Activated naive CD8-positive, alpha-beta T cell treated with anti-CD3 and anti-CD28 coated beads, Interleukin-2, amount 10 ng/mL, durations not matched to agents 7 days and 5 days (primary cell): Measurements from ENCODE around the gene PARD3. TPM values are rescaled to one million over a fixed set of nuclear protein-coding genes. Genes with fewer than 3 reads are reported as not detected.

ENCODE experiments used
- ATAC-seq: fragments of 150-1000 bp; cut with Tn5 transposase; one replicate; pipeline ENCODE4 v1.10.0; 2021; ENCODE audit warnings: low read depth, moderate library complexity
- POLR2A ChIA-PET: fragments of 350-600 bp; sonication (Branson Sonifier 250); formaldehyde crosslinking; loops from one replicate; lab custom pipeline; 2021; ENCODE audit warnings: antibody characterized with exemption; lab: Charles Lee
- DNase-seq: peaks from one replicate; pipeline ENCODE4 v3.0.0; 2021
- H3K27ac Mint-ChIP-seq: one replicate; pipeline ENCODE4 v1.8.0; 2022; ENCODE audit warnings: mild to moderate bottlenecking, mixed read lengths
- H3K27me3 Mint-ChIP-seq: one replicate; pipeline ENCODE4 v1.8.0; 2022; ENCODE audit warnings: mild to moderate bottlenecking, moderate library complexity, mixed read lengths
- H3K36me3 Mint-ChIP-seq: one replicate; pipeline ENCODE4 v1.8.0; 2021; ENCODE audit warnings: mild to moderate bottlenecking, mixed read lengths
- H3K4me1 Mint-ChIP-seq: one replicate; pipeline ENCODE4 v1.8.0; 2021; ENCODE audit warnings: mixed read lengths
- H3K4me3 Mint-ChIP-seq: one replicate; pipeline ENCODE4 v1.8.0; 2022; ENCODE audit warnings: mild to moderate bottlenecking, moderate library complexity, mixed read lengths
- H3K9me3 Mint-ChIP-seq: one replicate; pipeline ENCODE4 v1.8.0; 2021; ENCODE audit warnings: mixed read lengths
- total RNA-seq, 2 experiments: library from RNA; stranded (reverse); gene quantifications; one replicate each; pipeline ENCODE4 v1.2.3, GENCODE V29; 2021

Gene PARD3
- total RNA-seq, 2 experiments from 2014 or later = 0.48 to 0.55 TPM

DNA sequence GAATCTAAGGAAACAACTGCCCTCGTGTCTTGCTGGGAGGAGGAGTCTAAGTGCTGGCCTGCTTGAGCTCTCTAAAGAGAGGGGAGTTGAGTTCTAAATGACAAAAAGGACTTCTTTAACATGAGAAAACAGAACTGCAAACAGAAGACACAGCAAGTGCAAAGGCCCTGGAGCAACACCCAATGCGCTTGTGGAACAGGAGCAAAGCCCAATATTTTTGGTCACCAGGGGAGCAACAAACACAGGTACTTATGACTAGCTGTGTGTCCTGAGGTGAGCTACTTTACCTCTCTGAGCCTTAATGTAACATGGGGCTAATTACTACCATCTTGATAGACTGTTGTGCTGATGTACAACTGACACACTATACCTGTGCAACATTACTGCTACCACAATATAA, 634.3 kb downstream of the PARD3 start:
- no peaks in the 10 kb centered on the region for H3K9me3 Mint-ChIP-seq

DNA sequence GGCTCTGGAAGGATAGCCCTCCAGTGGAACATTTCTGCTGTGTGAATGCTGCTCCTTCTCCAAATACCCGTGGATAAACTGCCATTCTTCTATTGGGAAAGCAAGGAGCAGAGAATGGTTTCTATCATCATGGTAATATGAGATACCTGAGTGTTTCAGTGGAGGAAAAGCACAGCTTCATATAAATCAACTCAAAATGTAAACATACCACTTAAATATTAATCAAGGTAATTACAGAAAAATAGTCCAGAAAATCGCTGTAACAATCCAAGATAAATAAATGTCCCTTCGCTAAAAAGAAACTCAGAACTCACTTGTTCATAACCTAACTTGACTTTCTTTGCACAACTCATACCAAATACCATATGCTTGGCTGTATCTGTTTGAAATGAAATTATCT, 635.8 kb downstream of the PARD3 start:
- DNase-seq (no peak), ATAC-seq (no peak)
- H3K4me3 Mint-ChIP-seq = no peak overlapping the region
- POLR2A ChIA-PET = no interaction called here
- H3K36me3 Mint-ChIP-seq = no peaks in the 10 kb centered on the region
- peaks cover 3% of the 10 kb centered on the region for H3K27me3 Mint-ChIP-seq
- H3K9me3 Mint-ChIP-seq = no peaks in the 10 kb centered on the region
- H3K27ac Mint-ChIP-seq = no peak overlapping the region
- H3K4me1 Mint-ChIP-seq = no peaks in the 10 kb centered on the region

More for the DNA sequence above, 634.3 kb downstream of the PARD3 start:
- H3K4me1 Mint-ChIP-seq = no peaks in the 10 kb centered on the region
- H3K27me3 Mint-ChIP-seq = peaks cover 3% of the 10 kb centered on the region
- H3K4me3 Mint-ChIP-seq = no peak overlapping the region
- DNase-seq (no peak), ATAC-seq (no peak)
- no peaks in the 10 kb centered on the region for H3K36me3 Mint-ChIP-seq
- POLR2A ChIA-PET = no interaction called here
- H3K27ac Mint-ChIP-seq = no peak overlapping the region

GRCh38 chr10:34178756-34179155, 636.3 kb downstream of the PARD3 start:
- Mint-ChIP-seq H3K36me3 (no peaks in the 10 kb centered on the region), H3K4me1 (no peaks in the 10 kb centered on the region), H3K27ac (no peak overlapping the region), H3K27me3 (peaks cover 3% of the 10 kb centered on the region), H3K4me3 (no peak overlapping the region), H3K9me3 (no peaks in the 10 kb centered on the region)
- no peak for ATAC-seq
- no peak for DNase-seq
- POLR2A ChIA-PET = no interaction called here

DNA sequence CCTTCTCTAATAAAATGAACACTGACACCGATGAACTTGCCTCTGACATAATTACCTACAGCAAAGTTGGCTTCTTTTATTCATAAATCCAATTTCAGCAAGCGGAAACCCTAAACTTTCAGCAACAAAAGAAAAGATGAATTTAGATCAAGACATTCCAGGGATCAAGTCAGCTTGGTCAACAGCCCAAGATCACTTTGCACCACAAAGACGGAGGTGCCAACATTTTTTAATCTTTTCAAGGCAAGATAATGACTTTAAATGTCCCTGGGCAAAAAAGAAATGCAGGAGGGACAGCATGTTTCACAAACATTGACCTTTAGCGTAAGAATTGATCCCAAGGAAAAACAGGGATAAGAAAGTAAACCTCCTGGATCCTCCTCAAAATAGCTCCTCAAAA, 636.9 kb downstream of the PARD3 start:
- peaks cover 3% of the 10 kb centered on the region for H3K27me3 Mint-ChIP-seq
- no peaks in the 10 kb centered on the region for H3K4me1 Mint-ChIP-seq
- ATAC-seq (no peak), DNase-seq (no peak)
- POLR2A ChIA-PET = no interaction called here
- H3K4me3 Mint-ChIP-seq = no peak overlapping the region
- H3K27ac Mint-ChIP-seq = no peak overlapping the region
- no peaks in the 10 kb centered on the region for H3K9me3 Mint-ChIP-seq
- H3K36me3 Mint-ChIP-seq = no peaks in the 10 kb centered on the region

GRCh38 chr10:34177445-34177844, 637.7 kb downstream of the PARD3 start:
- H3K9me3 Mint-ChIP-seq = no peaks in the 10 kb centered on the region
- ATAC-seq = no peak
- H3K4me3 Mint-ChIP-seq = no peak overlapping the region
- no peak overlapping the region for H3K27ac Mint-ChIP-seq
- H3K36me3 Mint-ChIP-seq = no peaks in the 10 kb centered on the region
- no peaks in the 10 kb centered on the region for H3K4me1 Mint-ChIP-seq
- POLR2A ChIA-PET = no interaction called here
- peaks cover 3% of the 10 kb centered on the region for H3K27me3 Mint-ChIP-seq
- no peak for DNase-seq

DNA sequence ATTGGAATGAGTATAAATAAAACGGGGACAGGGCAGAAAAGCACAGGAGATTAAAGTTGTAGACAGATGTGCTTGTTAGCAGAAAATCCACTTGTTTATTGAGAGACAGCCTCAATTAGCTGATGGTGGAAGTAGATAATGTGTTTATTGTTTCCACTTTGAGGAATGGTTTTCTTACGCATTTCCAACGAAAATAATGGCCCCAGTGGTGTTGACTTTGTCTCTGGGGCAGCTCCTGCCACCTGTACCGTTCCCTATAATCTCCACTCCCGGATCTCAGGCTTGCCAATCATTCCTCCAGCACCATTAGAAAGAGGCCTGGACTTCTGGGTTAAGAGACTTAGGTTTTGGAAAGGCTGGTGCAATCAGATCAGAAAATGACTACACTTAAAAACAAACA, 638.7 kb downstream of the PARD3 start:
- no peak overlapping the region for H3K4me3 Mint-ChIP-seq
- POLR2A ChIA-PET = interaction anchor here (0.7 kb wide), 1 partner anchor 55 kb away, joined by 3 read pairs; no protein-coding TSS in a partner anchor
- H3K27ac Mint-ChIP-seq = no peak overlapping the region
- H3K36me3 Mint-ChIP-seq = no peaks in the 10 kb centered on the region
- ATAC-seq (no peak), DNase-seq (no peak)
- H3K27me3 Mint-ChIP-seq = peaks cover 3% of the 10 kb centered on the region
- H3K9me3 Mint-ChIP-seq = no peaks in the 10 kb centered on the region
- H3K4me1 Mint-ChIP-seq = no peaks in the 10 kb centered on the region

GRCh38 chr10:34175121-34175520, 640.0 kb downstream of the PARD3 start:
- Mint-ChIP-seq H3K36me3 (no peaks in the 10 kb centered on the region), H3K27me3 (peaks cover 3% of the 10 kb centered on the region), H3K4me3 (no peak overlapping the region), H3K9me3 (no peaks in the 10 kb centered on the region), H3K27ac (no peak overlapping the region), H3K4me1 (no peaks in the 10 kb centered on the region)
- DNase-seq (no peak), ATAC-seq (no peak)
- POLR2A ChIA-PET = no interaction called here

DNA sequence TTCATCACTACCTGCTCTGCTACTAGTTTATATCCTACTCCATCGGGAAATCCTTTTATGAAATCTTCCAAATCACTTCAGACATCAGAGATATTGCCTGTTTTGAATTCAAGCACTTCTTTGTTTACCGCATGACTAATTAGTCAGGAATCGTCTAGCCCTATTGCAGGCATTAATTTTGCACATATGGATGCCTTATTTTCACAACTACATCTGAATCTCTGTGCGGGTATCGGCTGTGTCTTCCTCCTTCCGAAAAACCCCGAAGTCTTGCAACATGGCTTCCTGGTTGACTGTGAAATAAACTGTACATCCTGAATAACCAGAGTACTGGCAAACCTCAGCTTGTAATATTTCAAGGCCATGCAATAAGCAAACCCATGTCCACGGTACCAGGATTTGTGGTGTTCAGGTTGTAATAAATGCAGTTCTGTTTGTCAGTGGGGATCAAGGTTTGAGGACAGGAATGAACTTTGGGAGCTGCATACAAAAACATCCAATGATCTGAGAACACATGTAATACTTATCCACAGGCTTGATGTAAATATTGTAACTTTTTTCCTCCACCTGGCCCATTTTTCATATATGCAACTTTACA, 642.1 kb downstream of the PARD3 start:
- POLR2A ChIA-PET = no interaction called here
- H3K27me3 Mint-ChIP-seq = peaks cover 5% of the 10 kb centered on the region
- no peaks in the 10 kb centered on the region for H3K36me3 Mint-ChIP-seq

DNA sequence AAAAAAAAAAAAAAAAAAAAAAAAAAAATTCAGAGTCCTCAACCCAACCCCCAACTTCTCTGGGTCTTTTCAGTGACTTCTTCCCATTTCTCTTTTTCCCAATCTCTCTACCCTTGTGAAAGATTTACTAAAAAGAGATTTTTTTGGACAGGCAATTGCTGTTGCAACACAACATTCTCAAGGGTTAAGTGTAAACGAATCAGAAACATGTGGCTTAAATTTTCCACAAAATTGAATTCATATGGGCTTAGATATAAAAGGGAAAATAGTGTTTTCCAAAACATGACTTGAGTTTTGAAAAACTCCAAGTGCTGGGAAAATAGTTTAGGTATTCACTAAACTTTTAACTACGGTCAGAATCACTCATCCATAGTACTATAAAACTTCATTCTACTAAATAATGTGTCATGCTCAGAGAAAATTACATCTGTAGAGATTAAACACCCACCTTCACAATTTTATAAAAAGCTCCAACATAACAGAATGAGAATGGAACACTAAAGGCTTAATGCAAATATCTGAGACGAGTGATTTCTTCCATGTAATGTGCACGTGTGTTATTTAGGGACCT, 643.1 kb downstream of the PARD3 start:
- POLR2A ChIA-PET = no interaction called here
- no peaks in the 10 kb centered on the region for H3K4me1 Mint-ChIP-seq
- H3K27ac Mint-ChIP-seq = no peak overlapping the region
- DNase-seq (no peak), ATAC-seq (no peak)
- H3K9me3 Mint-ChIP-seq = no peaks in the 10 kb centered on the region
- no peaks in the 10 kb centered on the region for H3K36me3 Mint-ChIP-seq
- H3K27me3 Mint-ChIP-seq = peaks cover 2% of the 10 kb centered on the region
- H3K4me3 Mint-ChIP-seq = no peak overlapping the region

More for the DNA sequence above, 642.1 kb downstream of the PARD3 start:
- no peaks in the 10 kb centered on the region for H3K9me3 Mint-ChIP-seq
- no peak overlapping the region for H3K27ac Mint-ChIP-seq
- ATAC-seq (no peak), DNase-seq (no peak)
- no peak overlapping the region for H3K4me3 Mint-ChIP-seq
- no peaks in the 10 kb centered on the region for H3K4me1 Mint-ChIP-seq

DNA sequence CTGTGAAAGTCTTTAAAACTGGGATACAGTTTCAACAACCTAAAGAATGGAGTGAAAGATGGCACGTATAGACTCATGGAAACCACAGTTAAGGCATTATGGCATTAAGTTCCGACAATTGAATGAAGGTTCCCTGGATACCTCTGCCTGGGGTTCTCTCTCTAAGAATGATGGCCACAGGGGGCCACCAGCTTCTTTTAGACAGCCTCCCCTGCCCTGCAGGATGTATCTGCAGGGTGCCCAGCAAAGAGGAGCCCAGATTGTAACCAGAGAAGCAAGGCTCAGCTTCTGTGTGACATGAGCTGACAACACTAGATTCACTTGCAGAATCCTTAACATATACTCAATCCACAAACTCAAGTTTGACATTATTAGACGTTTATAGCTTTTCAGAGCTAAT, 645.4 kb downstream of the PARD3 start:
- Mint-ChIP-seq H3K36me3 (no peaks in the 10 kb centered on the region), H3K27ac (no peak overlapping the region), H3K4me1 (no peaks in the 10 kb centered on the region), H3K27me3 (peaks cover 2% of the 10 kb centered on the region), H3K9me3 (no peaks in the 10 kb centered on the region), H3K4me3 (no peak overlapping the region)
- ATAC-seq = no peak
- DNase-seq = no peak
- POLR2A ChIA-PET = no interaction called here

GRCh38 chr10:34169131-34169530, 646.0 kb downstream of the PARD3 start:
- H3K4me3 Mint-ChIP-seq = no peak overlapping the region
- no peak for DNase-seq
- no peaks in the 10 kb centered on the region for H3K9me3 Mint-ChIP-seq
- H3K27me3 Mint-ChIP-seq = peaks cover 2% of the 10 kb centered on the region
- no peaks in the 10 kb centered on the region for H3K36me3 Mint-ChIP-seq
- ATAC-seq = no peak
- no peaks in the 10 kb centered on the region for H3K4me1 Mint-ChIP-seq
- POLR2A ChIA-PET = no interaction called here
- H3K27ac Mint-ChIP-seq = no peak overlapping the region

DNA sequence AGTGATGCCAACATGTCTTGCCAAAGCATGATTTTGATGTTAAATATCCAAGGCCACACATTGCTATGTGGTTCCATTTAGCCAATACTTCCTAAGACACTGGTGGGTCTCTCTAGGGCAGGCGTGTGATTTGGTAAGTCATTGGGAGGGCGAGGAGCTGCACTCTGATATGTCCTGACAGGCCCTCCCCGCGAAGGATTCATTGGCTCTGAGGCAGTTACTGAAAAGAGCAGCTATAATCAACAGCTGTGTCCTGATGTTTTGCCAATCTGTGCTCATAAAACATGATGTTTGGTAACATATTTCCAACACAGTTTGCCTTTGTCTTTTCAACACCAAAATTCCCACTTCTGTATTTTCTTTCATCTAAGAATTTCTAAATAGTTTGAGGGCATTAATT, 646.7 kb downstream of the PARD3 start:
- Mint-ChIP-seq H3K27me3 (peaks cover 2% of the 10 kb centered on the region), H3K4me1 (no peaks in the 10 kb centered on the region), H3K36me3 (no peaks in the 10 kb centered on the region), H3K4me3 (no peak overlapping the region), H3K9me3 (no peaks in the 10 kb centered on the region), H3K27ac (no peak overlapping the region)
- POLR2A ChIA-PET = no interaction called here
- DNase-seq = no peak
- ATAC-seq = no peak

- Mint-ChIP-seq H3K27me3 (peaks cover 2% of the 10 kb centered on the region), H3K27ac (no peak overlapping the region), H3K9me3 (no peaks in the 10 kb centered on the region), H3K4me3 (no peak overlapping the region), H3K36me3 (no peaks in the 10 kb centered on the region), H3K4me1 (no peaks in the 10 kb centered on the region)
- no peak for DNase-seq
- POLR2A ChIA-PET = no interaction called here
- no peak for ATAC-seq
Observed at GRCh38 chr10:34166823-34167222, 648.3 kb downstream of the PARD3 start.

DNA sequence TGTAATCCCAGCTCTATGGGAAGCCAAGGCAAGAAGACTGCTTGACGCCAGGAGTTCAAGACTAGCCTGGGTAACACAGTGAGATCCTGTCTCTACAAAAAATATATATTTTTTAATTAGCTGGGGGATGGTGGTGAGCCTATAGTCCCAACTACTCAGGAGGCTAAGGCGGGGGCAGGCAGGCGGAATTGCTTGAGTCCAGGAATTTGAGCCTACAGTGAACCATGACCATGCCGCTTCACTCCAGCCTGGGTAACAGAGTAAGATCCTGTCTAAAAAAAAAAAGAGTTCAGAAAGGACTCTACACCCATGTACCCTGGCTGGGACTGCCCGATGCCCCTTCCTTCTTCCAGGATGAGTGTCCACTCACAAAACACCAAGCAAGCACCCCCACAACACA, 648.7 kb downstream of the PARD3 start:
- POLR2A ChIA-PET = no interaction called here
- H3K27ac Mint-ChIP-seq = no peak overlapping the region
- H3K4me3 Mint-ChIP-seq = no peak overlapping the region
- peaks cover 2% of the 10 kb centered on the region for H3K27me3 Mint-ChIP-seq
- no peaks in the 10 kb centered on the region for H3K9me3 Mint-ChIP-seq
- ATAC-seq (no peak), DNase-seq (no peak)
- H3K4me1 Mint-ChIP-seq = no peaks in the 10 kb centered on the region
- H3K36me3 Mint-ChIP-seq = no peaks in the 10 kb centered on the region
